GM23338 (cell line): ENCODE results near the gene RPL29.

Experiments
- CTCF ChIP-seq, 2 experiments: fragments of 200-600 bp in 1 of 2; sonication (generic) in 1 of 2; conservative IDR thresholded peaks; 2 replicates each; pipeline versions ENCODE4 v1.5.1 to v1.6.1; 2016 to 2017; ENCODE audit warnings: antibody characterized with exemption in 2 of 2, low read depth in 2 of 2, mild to moderate bottlenecking in 2 of 2, moderate library complexity in 1 of 2
- EZH2 ChIP-seq: fragments of 200-600 bp; sonication (generic); IDR thresholded peaks from one replicate; pipeline ENCODE4 v1.8.0; 2017; ENCODE audit warnings: antibody characterized with exemption, mild to moderate bottlenecking, low read depth; ENCODE audit not compliant: unreplicated experiment

GRCh38 chr3:52005571-52005986, 9.9 kb upstream of the RPL29 start:
- TF ChIP-seq CTCF (conservative IDR thresholded peaks at IDR 0.05; ENCODE audit: low read depth in 2 of 2) (no peak), EZH2 (no peak)
